ENCODE data around the gene IMPG2.

IMPG2 gene

DNA sequence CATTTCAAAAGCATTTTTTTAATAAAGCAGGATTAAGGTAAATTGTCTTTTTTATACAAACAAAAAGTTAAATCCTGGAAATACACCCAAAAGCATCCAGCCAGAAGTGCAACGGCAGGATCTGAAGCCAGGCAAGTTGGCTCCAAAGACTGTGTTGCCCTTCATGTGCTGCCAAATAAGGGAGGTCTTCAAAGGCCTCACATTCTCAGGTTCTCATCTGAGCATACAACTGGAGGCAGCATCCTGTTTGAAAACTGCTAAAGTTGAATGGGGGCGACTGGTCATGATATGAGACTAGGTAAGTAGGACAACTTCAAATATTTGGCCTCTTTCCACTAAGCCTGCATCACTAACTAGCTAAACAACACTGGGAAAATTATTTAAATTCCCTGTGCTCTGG lies 52.2 kb downstream of the IMPG2 start:
- H3K4me3 Mint-ChIP-seq, result no peak overlapping the region
- H3K4me1 Mint-ChIP-seq (ENCODE audit: low read depth in 2 of 2), result no peaks in the 10 kb centered on the region
- H3K36me3 Mint-ChIP-seq (ENCODE audit: insufficient read depth), result no peaks in the 10 kb centered on the region
- ATAC-seq (replicated peaks) (no peak), DNase-seq (no peak)
- no peak overlapping the region for H3K27ac Mint-ChIP-seq
- no peaks in the 10 kb centered on the region for H3K9me3 Mint-ChIP-seq
- H3K27me3 Mint-ChIP-seq, result no peaks in the 10 kb centered on the region

DNA sequence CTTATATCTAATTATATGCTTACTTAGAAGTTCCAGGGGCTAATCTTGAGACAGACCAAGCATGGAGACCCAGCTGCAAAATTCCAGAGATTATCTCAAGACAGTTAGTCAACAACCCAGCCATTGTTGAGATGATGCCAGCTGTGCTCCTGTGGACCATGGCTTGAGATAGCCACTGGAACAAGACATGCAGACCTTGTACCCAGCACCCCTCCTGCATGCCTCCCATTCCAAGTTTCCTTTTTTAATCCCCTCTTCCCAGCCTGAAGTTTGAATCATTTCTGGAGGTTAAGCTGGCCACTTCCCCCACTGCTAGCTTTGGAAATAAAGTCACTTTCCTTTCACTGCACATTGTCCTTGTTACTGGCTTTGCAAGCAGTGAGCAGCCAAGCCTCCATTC lies 53.8 kb downstream of the IMPG2 start:
- Mint-ChIP-seq H3K9me3 (no peaks in the 10 kb centered on the region), H3K27ac (no peak overlapping the region), H3K36me3 (ENCODE audit: insufficient read depth) (no peaks in the 10 kb centered on the region), H3K27me3 (no peaks in the 10 kb centered on the region), H3K4me3 (no peak overlapping the region), H3K4me1 (ENCODE audit: low read depth in 2 of 2) (no peaks in the 10 kb centered on the region)
- DNase-seq, result no peak
- no peak for ATAC-seq (replicated peaks)

DNA sequence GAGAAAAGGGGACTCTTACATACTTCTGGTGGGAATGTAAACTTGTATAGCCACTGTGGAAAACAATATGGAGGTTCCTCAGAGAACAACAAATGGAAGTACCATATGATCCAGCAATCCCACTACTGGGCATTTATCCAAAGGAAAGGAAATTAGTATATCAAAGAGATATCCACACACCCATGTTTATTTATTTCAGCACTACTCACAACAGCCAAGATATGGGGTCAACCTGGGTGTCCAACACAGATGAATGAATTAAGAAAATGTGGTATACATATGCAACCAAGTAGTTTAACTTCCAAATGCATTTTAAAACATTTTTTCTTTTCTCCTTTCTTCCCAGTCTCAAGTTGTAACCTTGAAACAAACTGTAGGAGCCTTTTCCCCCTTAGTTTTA lies 54.3 kb downstream of the IMPG2 start:
- Mint-ChIP-seq H3K36me3 (ENCODE audit: insufficient read depth) (no peaks in the 10 kb centered on the region), H3K27me3 (no peaks in the 10 kb centered on the region), H3K4me1 (ENCODE audit: low read depth in 2 of 2) (no peaks in the 10 kb centered on the region), H3K9me3 (no peaks in the 10 kb centered on the region), H3K27ac (no peak overlapping the region), H3K4me3 (no peak overlapping the region)
- DNase-seq (no peak), ATAC-seq (replicated peaks) (no peak)

DNA sequence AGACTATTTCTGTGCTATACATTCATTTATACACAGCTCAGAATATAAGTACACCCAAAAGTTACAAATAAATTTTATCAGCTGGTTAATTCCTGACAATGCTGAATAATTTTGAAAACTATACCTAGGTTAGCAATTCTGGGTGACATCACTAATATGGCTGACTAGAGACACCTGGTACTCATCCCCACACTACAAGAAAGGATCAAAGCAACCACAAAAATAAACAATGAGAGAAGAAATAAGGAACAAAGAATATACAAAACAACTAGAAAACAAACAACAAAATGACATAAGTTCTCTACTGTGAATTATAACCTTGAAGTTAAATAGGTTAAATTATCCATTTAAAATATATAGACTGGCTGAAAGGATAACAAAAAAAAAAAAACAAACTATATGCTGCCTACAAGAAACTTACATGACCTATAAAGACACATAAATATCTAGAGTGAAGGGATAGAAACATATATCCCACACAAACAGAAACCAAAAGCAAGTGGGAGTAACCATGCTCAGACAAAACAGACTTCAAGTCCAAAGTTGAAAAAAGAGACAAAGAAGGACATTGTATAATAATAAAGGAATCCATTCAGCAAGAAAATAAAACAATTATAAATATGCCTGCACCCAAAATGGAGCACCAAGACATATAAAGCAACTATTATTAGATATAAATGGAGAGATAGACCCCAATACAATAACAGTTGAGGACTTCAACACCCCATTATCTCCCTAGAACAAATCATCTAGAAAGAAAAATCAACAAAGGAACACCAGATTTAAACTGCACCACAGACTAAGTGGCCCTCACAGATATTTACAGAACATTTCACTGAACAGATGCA lies 57.8 kb downstream of the IMPG2 start:
- Mint-ChIP-seq H3K27ac (no peak overlapping the region), H3K36me3 (ENCODE audit: insufficient read depth) (no peaks in the 10 kb centered on the region), H3K27me3 (no peaks in the 10 kb centered on the region), H3K4me1 (ENCODE audit: low read depth in 2 of 2) (no peaks in the 10 kb centered on the region), H3K4me3 (no peak overlapping the region), H3K9me3 (no peaks in the 10 kb centered on the region)
- ATAC-seq (replicated peaks) (no peak), DNase-seq (no peak)

DNA sequence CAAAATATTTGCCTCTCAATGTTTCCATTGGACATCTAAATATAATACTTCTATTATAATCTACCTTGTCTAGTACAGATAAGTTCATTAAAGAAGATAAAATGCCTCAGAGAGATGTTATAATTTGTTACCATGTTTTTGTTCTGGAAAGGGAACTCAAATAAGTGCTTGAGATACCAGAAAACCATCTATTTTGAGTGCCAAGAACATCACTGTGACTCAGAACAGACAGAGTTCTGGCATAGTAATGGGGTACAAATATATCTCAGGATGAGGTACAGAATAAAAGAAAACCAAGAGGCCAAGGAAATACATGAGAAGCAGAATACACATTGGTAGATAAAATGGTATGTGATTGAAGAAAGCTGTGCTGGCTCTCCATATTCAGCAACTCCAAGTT lies 58.9 kb downstream of the IMPG2 start:
- H3K27me3 Mint-ChIP-seq, result no peaks in the 10 kb centered on the region

DNA sequence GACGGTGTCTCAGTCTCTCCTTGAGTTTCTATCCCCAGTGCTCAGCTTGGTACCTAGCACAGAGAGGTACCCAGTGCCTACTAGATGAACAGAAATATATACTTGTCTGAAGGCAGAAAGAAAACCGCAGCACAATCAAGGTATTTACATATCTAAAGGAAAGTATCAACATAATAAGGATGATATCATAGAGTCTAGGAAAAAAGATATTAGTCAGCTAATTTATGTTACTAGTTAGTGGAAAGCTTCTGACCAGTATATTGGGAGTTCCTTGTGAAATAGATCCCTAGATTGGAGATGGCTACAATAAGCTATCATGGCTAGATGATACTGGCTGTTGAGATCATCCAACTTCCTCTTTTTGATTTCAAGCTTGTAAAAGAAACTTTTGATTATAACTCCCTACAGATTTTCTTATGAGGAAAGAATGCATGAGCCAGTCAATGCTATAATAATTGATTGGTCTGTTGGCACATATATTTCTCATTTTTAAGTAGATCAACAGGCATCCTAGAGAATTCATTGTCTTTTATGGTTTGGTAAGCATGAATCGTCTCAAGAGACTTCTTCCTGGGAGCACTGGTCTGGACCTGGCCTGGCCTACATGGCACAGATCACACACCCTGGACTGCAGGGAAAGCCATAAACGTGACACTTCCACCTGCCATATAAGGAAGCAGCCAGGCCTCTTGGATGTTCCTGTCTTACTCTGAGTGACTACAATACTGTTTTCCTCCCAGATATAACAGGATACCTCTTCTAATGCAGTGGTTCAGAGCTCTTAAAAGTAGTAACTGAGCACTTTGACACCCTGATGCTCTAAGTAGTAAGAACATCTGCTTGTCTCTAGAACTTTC lies 60.7 kb downstream of the IMPG2 start:
- H3K36me3 Mint-ChIP-seq (ENCODE audit: insufficient read depth), result no peaks in the 10 kb centered on the region
- H3K9me3 Mint-ChIP-seq, result no peaks in the 10 kb centered on the region
- no peaks in the 10 kb centered on the region for H3K4me1 Mint-ChIP-seq (ENCODE audit: low read depth in 2 of 2)
- ATAC-seq (replicated peaks) (no peak), DNase-seq (no peak)
- no peak overlapping the region for H3K27ac Mint-ChIP-seq
- no peak overlapping the region for H3K4me3 Mint-ChIP-seq
- no peaks in the 10 kb centered on the region for H3K27me3 Mint-ChIP-seq

More for the DNA sequence above, 58.9 kb downstream of the IMPG2 start:
- DNase-seq, result no peak
- no peaks in the 10 kb centered on the region for H3K36me3 Mint-ChIP-seq (ENCODE audit: insufficient read depth)
- H3K4me1 Mint-ChIP-seq (ENCODE audit: low read depth in 2 of 2), result no peaks in the 10 kb centered on the region
- H3K9me3 Mint-ChIP-seq, result no peaks in the 10 kb centered on the region
- no peak overlapping the region for H3K27ac Mint-ChIP-seq
- ATAC-seq (replicated peaks), result no peak
- no peak overlapping the region for H3K4me3 Mint-ChIP-seq

DNA sequence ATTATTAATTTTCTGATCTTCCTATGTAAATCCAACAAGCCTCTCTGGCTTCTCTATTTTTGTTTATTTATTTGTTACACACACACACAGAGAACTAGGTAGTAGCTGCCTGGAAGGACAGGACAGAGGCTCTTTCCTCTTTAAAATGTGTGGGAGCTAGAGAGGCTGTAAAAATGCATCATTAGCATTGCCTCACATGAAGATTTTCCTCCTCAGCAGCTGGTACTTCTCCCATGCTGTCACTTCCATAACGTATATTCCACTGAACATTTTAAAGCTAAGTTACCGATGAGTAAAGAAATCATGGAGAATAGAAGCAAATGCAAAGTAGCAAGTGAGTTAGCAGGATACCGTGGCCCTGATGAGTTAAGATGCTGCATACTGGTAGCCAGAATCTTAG lies 63.9 kb downstream of the IMPG2 start:
- Mint-ChIP-seq H3K27me3 (no peaks in the 10 kb centered on the region), H3K4me3 (no peak overlapping the region), H3K36me3 (ENCODE audit: insufficient read depth) (no peaks in the 10 kb centered on the region), H3K4me1 (ENCODE audit: low read depth in 2 of 2) (no peaks in the 10 kb centered on the region), H3K27ac (no peak overlapping the region), H3K9me3 (no peaks in the 10 kb centered on the region)
- DNase-seq, result no peak
- ATAC-seq (replicated peaks), result no peak

DNA sequence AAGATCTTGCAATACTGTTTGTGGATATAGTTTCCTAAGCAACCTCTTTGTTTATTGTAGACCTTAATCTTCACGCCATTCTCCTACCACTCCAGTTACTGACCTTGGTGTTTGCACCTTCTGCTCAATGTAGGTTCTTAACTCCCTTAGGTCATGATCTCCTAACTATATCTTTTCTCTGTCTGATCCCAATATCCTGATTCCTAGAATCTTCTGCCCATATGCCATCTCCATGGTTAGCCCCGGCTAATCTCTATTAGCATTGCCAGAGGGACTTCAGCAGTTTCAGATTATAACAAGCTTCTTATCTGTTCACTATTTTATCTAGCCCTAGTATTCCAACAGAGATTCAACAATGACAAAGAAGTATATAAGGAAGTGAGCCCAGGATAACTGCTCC lies 64.9 kb downstream of the IMPG2 start:
- Mint-ChIP-seq H3K27ac (no peak overlapping the region), H3K36me3 (ENCODE audit: insufficient read depth) (no peaks in the 10 kb centered on the region), H3K9me3 (no peaks in the 10 kb centered on the region), H3K4me1 (ENCODE audit: low read depth in 2 of 2) (no peaks in the 10 kb centered on the region), H3K27me3 (no peaks in the 10 kb centered on the region), H3K4me3 (no peak overlapping the region)
- DNase-seq (no peak), ATAC-seq (replicated peaks) (no peak)

DNA sequence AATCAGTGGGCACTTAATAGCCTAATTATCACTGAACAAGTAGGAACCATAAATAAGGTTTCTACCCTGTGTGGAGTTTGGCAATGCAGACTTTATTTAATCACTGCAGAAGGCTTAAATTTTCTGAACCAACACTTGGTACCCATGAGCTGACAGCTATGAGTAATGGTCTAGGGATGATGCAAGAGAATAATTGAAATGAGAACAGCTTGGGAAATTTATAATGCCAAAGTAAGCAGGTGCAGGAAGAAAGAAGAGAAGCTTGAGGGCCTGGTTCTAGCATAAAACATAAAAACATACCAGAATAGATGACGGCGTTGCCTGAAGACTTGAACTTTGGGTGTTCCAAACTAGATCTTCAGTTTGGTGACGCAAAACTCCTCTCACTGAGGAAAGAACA lies 67.0 kb downstream of the IMPG2 start:
- DNase-seq (no peak), ATAC-seq (replicated peaks) (no peak)
- no peak overlapping the region for H3K4me3 Mint-ChIP-seq
- no peaks in the 10 kb centered on the region for H3K9me3 Mint-ChIP-seq
- peaks cover 3% of the 10 kb centered on the region for H3K36me3 Mint-ChIP-seq (ENCODE audit: insufficient read depth)
- no peaks in the 10 kb centered on the region for H3K27me3 Mint-ChIP-seq
- H3K27ac Mint-ChIP-seq, result no peak overlapping the region
- peaks cover 0 to 4% of the 10 kb centered on the region in 2 donors for H3K4me1 Mint-ChIP-seq (ENCODE audit: low read depth in 2 of 2)

DNA sequence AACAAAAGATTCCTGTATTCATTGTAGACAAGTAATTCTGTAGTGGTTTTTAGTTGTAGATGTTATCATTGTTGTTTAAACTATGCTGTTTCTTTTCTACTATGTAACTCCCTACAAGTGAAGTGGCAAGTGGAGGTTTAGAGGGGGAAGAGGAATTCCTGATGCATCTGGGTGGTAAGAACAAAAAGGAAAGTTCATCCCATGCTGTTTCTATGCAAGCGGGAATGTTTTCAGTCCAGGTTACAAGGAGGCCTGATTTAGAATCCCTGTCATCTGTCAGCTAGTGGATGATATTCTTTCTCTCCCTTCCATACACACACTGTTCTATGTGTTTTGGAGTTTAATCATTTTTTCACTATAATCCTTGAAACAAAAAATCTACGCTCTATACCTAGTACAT lies 67.4 kb downstream of the IMPG2 start:
- no peak for ATAC-seq (replicated peaks)
- peaks cover 0 to 4% of the 10 kb centered on the region in 2 donors for H3K4me1 Mint-ChIP-seq (ENCODE audit: low read depth in 2 of 2)
- no peaks in the 10 kb centered on the region for H3K9me3 Mint-ChIP-seq
- DNase-seq, result no peak
- H3K36me3 Mint-ChIP-seq (ENCODE audit: insufficient read depth), result peaks cover 4% of the 10 kb centered on the region
- no peak overlapping the region for H3K4me3 Mint-ChIP-seq
- H3K27ac Mint-ChIP-seq, result no peak overlapping the region
- no peaks in the 10 kb centered on the region for H3K27me3 Mint-ChIP-seq

DNA sequence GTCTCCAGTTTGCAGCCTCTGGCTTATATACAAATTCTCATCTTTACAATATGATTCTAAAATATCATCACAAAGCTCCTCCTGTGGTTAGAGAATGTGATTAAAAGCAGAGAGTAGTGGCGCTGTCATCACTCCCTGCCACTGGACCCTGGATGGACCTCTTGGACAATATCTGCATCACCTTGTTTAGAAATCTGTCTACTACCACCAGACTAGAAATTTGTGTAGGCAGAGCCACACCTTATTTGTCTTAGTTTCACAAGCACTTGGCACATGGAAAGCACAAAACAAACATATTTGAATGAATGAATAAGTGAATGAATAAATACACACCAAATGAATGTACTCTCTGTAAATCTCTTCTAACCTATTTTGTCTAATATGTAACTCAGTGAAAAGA lies 68.1 kb downstream of the IMPG2 start:
- ATAC-seq (replicated peaks), result no peak
- no peaks in the 10 kb centered on the region for H3K27me3 Mint-ChIP-seq

DNA sequence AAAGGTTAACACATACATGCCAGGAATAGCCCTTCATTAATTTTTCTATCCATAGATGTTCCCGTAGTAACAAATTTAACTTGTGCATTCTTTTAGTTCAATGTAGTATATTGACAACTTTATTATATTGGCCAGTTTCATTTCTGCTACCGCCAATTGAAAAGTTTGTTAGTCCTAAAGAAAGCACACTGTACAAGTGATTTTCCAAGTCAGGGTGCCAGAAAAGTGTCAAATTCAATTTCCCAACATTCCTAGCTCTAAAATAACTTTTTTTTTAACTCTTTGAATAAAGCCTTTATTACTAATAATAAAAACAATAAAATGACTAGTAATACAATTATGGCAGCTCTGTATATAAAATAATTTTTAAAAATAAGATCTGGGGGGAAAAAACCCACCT lies 68.9 kb downstream of the IMPG2 start:
- H3K4me3 Mint-ChIP-seq, result no peak overlapping the region
- H3K27ac Mint-ChIP-seq, result no peak overlapping the region
- H3K36me3 Mint-ChIP-seq (ENCODE audit: insufficient read depth), result peaks cover 4% of the 10 kb centered on the region
- DNase-seq (no peak), ATAC-seq (replicated peaks) (no peak)
- H3K27me3 Mint-ChIP-seq, result no peaks in the 10 kb centered on the region
- peaks cover 0 to 4% of the 10 kb centered on the region in 2 donors for H3K4me1 Mint-ChIP-seq (ENCODE audit: low read depth in 2 of 2)
- H3K9me3 Mint-ChIP-seq, result no peaks in the 10 kb centered on the region

More for the DNA sequence above, 68.1 kb downstream of the IMPG2 start:
- Mint-ChIP-seq H3K4me1 (ENCODE audit: low read depth in 2 of 2) (peaks cover 0 to 4% of the 10 kb centered on the region in 2 donors), H3K36me3 (ENCODE audit: insufficient read depth) (peaks cover 4% of the 10 kb centered on the region), H3K9me3 (no peaks in the 10 kb centered on the region), H3K27ac (no peak overlapping the region), H3K4me3 (no peak overlapping the region)
- no peak for DNase-seq

DNA sequence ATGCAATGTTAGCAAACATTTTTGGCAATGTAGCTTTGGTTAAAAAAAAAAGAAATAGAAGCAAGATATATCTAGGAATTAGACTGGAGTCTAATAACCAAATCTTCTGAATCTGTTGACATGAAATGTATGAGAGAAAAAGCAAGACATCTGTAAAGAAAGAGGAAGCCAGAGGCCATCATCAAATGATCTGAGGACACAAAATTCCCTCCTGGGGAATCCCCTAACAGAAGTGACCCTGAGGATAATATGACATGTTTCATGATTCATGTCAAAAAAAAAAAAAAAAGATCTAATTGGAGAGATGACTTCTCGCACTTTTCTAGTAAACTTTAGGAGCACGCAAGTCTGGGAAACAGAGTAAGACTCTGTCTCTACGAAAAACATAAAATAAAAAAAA lies 70.9 kb downstream of the IMPG2 start:
- peaks cover 4% of the 10 kb centered on the region for H3K36me3 Mint-ChIP-seq (ENCODE audit: insufficient read depth)
- no peak overlapping the region for H3K27ac Mint-ChIP-seq
- peaks cover 0 to 4% of the 10 kb centered on the region in 2 donors for H3K4me1 Mint-ChIP-seq (ENCODE audit: low read depth in 2 of 2)
- H3K27me3 Mint-ChIP-seq, result no peaks in the 10 kb centered on the region
- DNase-seq (no peak), ATAC-seq (replicated peaks) (no peak)
- H3K4me3 Mint-ChIP-seq, result no peak overlapping the region
- H3K9me3 Mint-ChIP-seq, result no peaks in the 10 kb centered on the region

DNA sequence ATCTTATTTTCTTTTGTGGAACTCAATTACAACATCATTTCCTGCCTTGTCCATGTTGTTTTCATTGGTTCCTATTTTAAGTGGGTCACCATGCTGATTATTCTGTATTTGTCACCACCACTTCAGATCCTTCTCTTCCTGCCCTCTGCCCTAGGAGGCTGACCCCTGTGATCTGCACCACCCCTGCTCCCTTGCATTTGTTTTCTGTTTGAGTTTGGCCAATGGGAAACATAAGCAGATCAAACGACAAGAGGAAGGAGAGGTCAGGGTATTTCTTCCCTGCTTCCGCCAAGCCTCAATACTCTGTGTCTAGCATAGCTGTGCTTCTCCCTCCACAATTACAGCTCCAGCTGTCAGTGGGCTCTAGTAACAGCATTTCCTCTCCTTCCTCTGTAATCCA lies 71.6 kb downstream of the IMPG2 start:
- no peak for ATAC-seq (replicated peaks)
- Mint-ChIP-seq H3K36me3 (ENCODE audit: insufficient read depth) (peaks cover 4% of the 10 kb centered on the region), H3K9me3 (no peaks in the 10 kb centered on the region), H3K4me3 (no peak overlapping the region), H3K27ac (no peak overlapping the region), H3K4me1 (ENCODE audit: low read depth in 2 of 2) (peaks cover 0 to 4% of the 10 kb centered on the region in 2 donors), H3K27me3 (no peaks in the 10 kb centered on the region)
- no peak for DNase-seq
